Thoracic aorta (tissue), 2 donors: Measurements from ENCODE around the gene RBFOX2. TPM values are rescaled to one million over a fixed set of nuclear protein-coding genes. Genes with fewer than 3 reads are reported as not detected.

Experiments
- ATAC-seq: fragments of 150-250 bp; one replicate; pipeline ENCODE4 v1.8.0; 2017; ENCODE audit warnings: low read depth; ENCODE audit not compliant: insufficient number of reproducible peaks, low FRiP score
- DNase-seq: peaks from one replicate; pipeline ENCODE4 v3.0.0-alpha.2; 2020; ENCODE audit warnings: low spot score
- H3K27ac ChIP-seq, 2 donors: fragments of 200-600 bp; sonication (generic); 1 replicate in 1 of 2; 2 replicates in 1 of 2; pipeline ENCODE4 v1.5.1; 2016; ENCODE audit warnings: mild to moderate bottlenecking in 2 of 2, moderate library complexity in 2 of 2
- H3K27me3 ChIP-seq: fragments of 200-600 bp; sonication (generic); replicated peaks from 2 replicates; pipeline ENCODE4 v1.6.0; 2016; ENCODE audit warnings: mild to moderate bottlenecking; ENCODE audit not compliant: insufficient read depth
- H3K36me3 ChIP-seq: fragments of 200-600 bp; sonication (generic); one replicate; pipeline ENCODE4 v1.5.1; 2016
- H3K4me1 ChIP-seq, 2 donors: fragments of 200-600 bp; sonication (generic); 1 replicate in 1 of 2; 2 replicates in 1 of 2; pipeline versions ENCODE4 v1.5.1 to v1.6.0; 2016; ENCODE audit warnings: low read depth in 2 of 2, mild to moderate bottlenecking in 1 of 2; ENCODE audit not compliant: control insufficient read depth in 1 of 2
- H3K4me3 ChIP-seq: fragments of 200-600 bp; sonication (generic); 2 replicates; pipeline ENCODE4 v1.5.1; 2016; ENCODE audit warnings: mild to moderate bottlenecking
- H3K9me3 ChIP-seq: fragments of 200-600 bp; sonication (generic); 2 replicates; pipeline ENCODE4 v1.5.1; 2016
- total RNA-seq, 2 donors: library from RNA; depleted of rRNA; stranded (reverse); fragments of >200 nt; gene quantifications; one replicate each; pipeline versions ENCODE4 v1.1.0 to v1.2.3, GENCODE V29; 2016
- TF ChIP-seq, protein P1 (sequence below): fragments of 200-600 bp; sonication (generic); IDR thresholded peaks from one replicate; pipeline ENCODE4 v1.5.1; 2019; ENCODE audit warnings: antibody characterized with exemption

Gene RBFOX2
- total RNA-seq, 2 donors from 2014 or later = 117 to 143 TPM

DNA sequence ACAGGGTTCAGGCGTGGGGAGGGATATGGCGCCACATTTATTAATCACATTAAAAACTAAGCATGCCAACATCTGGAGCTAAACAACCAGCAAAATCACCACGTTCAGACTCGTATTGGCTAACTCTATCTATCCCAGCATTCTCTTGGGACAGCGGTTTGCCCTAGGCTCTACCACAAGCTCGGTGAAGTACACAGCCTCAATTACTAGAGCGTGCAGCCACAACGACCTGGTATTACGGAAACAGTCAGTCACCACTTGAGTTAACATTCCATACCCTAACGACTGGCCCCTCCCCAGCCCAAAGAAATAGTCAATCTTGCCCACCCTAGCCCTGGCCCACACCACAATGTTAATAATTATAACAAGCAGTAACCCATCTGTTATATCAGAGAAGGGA lies 278.8 kb downstream of the RBFOX2 start:
- Histone ChIP-seq H3K36me3 (peaks cover 10% of the 10 kb centered on the region), H3K4me3 (no peak overlapping the region), H3K27me3 (no peaks in the 10 kb centered on the region), H3K9me3 (no peaks in the 10 kb centered on the region), H3K4me1 (peaks cover 0 to 7% of the 10 kb centered on the region in 2 donors), H3K27ac (no peak overlapping the region)
- TF ChIP-seq, protein P1, sequence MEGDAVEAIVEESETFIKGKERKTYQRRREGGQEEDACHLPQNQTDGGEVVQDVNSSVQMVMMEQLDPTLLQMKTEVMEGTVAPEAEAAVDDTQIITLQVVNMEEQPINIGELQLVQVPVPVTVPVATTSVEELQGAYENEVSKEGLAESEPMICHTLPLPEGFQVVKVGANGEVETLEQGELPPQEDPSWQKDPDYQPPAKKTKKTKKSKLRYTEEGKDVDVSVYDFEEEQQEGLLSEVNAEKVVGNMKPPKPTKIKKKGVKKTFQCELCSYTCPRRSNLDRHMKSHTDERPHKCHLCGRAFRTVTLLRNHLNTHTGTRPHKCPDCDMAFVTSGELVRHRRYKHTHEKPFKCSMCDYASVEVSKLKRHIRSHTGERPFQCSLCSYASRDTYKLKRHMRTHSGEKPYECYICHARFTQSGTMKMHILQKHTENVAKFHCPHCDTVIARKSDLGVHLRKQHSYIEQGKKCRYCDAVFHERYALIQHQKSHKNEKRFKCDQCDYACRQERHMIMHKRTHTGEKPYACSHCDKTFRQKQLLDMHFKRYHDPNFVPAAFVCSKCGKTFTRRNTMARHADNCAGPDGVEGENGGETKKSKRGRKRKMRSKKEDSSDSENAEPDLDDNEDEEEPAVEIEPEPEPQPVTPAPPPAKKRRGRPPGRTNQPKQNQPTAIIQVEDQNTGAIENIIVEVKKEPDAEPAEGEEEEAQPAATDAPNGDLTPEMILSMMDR = no peak
- DNase-seq = no peak
- no peak for ATAC-seq

DNA sequence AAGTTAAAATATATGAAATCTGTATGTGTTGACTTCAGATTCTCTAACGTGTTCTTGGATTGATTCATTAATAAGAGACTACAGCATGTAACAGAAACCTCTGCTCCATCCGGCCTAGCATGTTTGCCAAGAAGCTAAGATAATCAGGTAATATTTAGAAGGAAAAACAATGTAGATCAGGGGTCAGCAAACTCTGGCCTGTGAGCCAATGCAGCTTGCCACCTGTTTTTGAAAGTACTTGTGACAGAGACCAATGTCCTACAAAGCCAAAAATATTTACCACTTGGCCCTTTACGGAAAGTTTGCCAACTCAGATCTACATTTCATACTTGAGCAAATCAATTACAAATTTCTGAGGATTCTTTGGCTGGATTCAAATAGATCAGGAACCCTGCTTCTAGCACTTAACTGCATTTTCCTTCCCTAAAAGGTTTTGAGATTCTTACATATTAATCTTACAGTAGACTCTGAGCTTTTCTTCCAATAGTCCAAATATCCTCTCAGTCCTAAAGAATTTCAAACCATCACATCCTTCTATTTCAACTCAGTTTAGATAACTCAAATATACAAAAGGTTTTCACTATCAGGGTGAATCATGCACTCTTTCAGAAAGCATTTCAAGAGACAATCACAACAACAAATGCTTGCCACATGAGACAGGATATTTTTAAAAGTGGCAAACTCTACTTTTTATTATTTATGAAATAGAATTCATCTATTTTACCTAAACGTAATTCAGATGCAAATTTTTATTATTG lies 281.5 kb downstream of the RBFOX2 start:
- Histone ChIP-seq H3K27ac (no peak overlapping the region), H3K4me1 (peaks cover 0 to 7% of the 10 kb centered on the region in 2 donors), H3K36me3 (peaks cover 26% of the 10 kb centered on the region), H3K9me3 (no peaks in the 10 kb centered on the region), H3K4me3 (no peak overlapping the region), H3K27me3 (no peaks in the 10 kb centered on the region)
- no peak for DNase-seq
- TF ChIP-seq, protein P1 = no peak
- no peak for ATAC-seq

DNA sequence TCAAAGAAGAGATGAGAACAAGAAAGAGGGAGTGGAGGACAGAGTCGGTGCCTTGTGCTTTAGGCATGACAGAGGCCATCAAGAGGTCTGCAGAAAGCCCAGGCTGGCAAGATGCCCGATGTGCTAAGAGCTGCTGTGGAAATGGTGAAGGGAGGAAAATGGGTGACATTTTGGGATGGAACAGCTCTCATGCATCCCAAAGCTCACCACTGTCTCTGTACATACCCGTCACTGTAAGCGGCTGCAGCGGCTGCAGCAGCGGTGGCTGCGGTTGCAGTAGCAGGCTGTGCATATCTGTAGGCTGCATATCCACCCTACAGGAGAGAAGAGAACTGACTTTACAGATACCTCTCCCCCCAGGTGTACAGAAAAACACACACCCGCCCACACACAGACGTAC lies 282.4 kb downstream of the RBFOX2 start:
- H3K27me3 ChIP-seq = no peaks in the 10 kb centered on the region
- H3K36me3 ChIP-seq = peaks cover 26% of the 10 kb centered on the region
- H3K4me3 ChIP-seq = no peak overlapping the region
- H3K4me1 ChIP-seq = peaks cover 0 to 7% of the 10 kb centered on the region in 2 donors
- no peaks in the 10 kb centered on the region for H3K9me3 ChIP-seq
- TF ChIP-seq, protein P1 = no peak
- no peak for DNase-seq
- no peak for ATAC-seq
- H3K27ac ChIP-seq = no peak overlapping the region

DNA sequence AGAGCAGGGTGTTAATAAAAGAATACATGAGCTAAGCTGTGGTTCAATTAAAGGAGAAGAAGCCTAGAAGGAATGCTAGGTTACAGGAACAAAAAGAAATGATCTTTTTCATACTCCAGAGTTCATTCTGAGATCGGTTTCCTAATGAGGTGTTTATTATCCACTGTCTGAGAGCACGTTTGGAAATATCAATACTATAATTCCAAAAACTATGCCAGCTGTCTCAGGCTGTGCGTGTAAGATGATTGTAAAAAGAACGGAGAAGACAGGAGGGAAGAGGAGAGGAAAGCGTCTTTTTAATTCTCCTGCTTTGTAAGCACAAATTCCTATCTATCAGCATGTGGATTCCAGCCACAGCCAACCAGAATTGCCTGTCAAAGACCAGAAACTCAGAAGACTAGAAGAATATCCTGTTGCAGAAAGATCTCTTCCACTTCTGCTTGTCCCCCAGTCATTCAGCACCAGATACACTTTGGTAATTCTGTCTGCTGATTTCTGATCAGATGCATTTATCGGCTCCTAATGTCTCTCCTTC lies 285.2 kb downstream of the RBFOX2 start:
- no peaks in the 10 kb centered on the region for H3K27me3 ChIP-seq
- ATAC-seq (no peak), DNase-seq (no peak)
- peaks cover 0 to 22% of the 10 kb centered on the region in 2 donors for H3K4me1 ChIP-seq
- H3K27ac ChIP-seq = no peak overlapping the region
- H3K9me3 ChIP-seq = no peaks in the 10 kb centered on the region
- TF ChIP-seq, protein P1 = no peak
- H3K36me3 ChIP-seq = peaks cover 23% of the 10 kb centered on the region
- no peak overlapping the region for H3K4me3 ChIP-seq

DNA sequence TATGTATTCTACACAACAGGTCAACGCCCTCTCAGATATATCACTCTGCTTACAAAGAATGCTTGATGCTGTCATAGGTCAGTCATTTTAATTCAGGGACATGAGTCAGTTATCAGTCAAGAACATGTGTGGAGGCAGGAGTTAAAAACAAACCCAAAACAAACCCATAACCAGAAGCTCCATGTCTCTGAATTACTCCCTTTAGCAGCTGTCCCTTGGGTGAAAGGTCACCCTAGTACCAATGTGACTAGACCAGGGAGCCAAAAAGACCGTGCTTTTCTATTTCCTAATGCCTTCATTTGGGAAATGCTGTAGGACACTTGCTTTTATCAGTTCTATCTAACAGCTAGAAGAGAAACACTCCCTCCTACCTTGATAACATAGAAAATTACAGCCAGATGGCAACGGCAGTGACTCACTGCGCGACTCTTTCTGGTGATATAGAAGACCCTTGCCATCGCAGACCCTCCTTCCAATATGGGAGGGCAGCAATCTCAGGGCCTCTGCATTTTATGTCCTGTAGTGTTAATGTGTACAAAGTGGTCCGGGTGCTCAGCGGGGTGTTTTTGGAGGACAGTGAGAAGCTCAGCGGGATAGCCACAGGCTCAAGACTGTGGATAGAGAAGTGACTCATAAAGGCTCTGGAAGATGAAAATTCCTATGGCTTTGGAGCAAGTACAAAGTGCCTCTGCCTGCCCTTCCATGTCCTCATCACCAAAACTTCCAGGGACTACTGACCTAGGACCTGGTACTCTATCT lies 286.1 kb downstream of the RBFOX2 start:
- TF ChIP-seq, protein P1 = no peak
- peaks cover 0 to 22% of the 10 kb centered on the region in 2 donors for H3K4me1 ChIP-seq
- no peak overlapping the region for H3K4me3 ChIP-seq
- H3K27me3 ChIP-seq = no peaks in the 10 kb centered on the region
- no peak for DNase-seq
- peaks cover 23% of the 10 kb centered on the region for H3K36me3 ChIP-seq
- no peak for ATAC-seq
- no peak overlapping the region for H3K27ac ChIP-seq
- H3K9me3 ChIP-seq = no peaks in the 10 kb centered on the region
